T-helper 9 cell (primary cell): ENCODE data around the gene COA1.
"Not testable (repeated sequence)": the region's sequence is repeated elsewhere in the genome, so short reads cannot be mapped to it uniquely, and the experiment has no call there.

ENCODE experiments used
- DNase-seq: peaks from one replicate; pipeline ENCODE4 v3.0.0-alpha.2; 2020

Gene COA1

GRCh38 chr7:43687866-43688265 is 41.5 kb downstream of the COA1 start:
- not testable (repeated sequence) for DNase-seq

GRCh38 chr7:43686991-43687390 is 42.3 kb downstream of the COA1 start:
- DNase-seq: no peak

- DNase-seq: no peak
These were observed 48.6 kb downstream of the COA1 start for GRCh38 chr7:43680736-43681135.

- DNase-seq: no peak
These were observed 49.9 kb downstream of the COA1 start for GRCh38 chr7:43679210-43680068.

- no peak for DNase-seq
These were observed 51.0 kb downstream of the COA1 start for GRCh38 chr7:43678315-43678714.

- no peak for DNase-seq
These were observed 51.5 kb downstream of the COA1 start for GRCh38 chr7:43677864-43678263.

- DNase-seq: no peak
These were observed 54.5 kb downstream of the COA1 start for GRCh38 chr7:43674559-43675436.

- not testable (repeated sequence) for DNase-seq
These were observed 55.9 kb downstream of the COA1 start for GRCh38 chr7:43673243-43673976.

- DNase-seq: no peak
These were observed 57.8 kb downstream of the COA1 start for GRCh38 chr7:43671521-43671920.

- peak; percentile 64 for DNase-seq
These were observed 59.8 kb downstream of the COA1 start for GRCh38 chr7:43669286-43670081.

GRCh38 chr7:43668035-43668434 is 61.3 kb downstream of the COA1 start:
- no peak for DNase-seq

GRCh38 chr7:43666938-43667337 is 62.4 kb downstream of the COA1 start:
- DNase-seq: no peak

GRCh38 chr7:43664681-43665080 is 64.6 kb downstream of the COA1 start:
- DNase-seq: no peak

- DNase-seq: no peak
These were observed 69.2 kb downstream of the COA1 start for GRCh38 chr7:43660141-43660540.

GRCh38 chr7:43659549-43659896 is 69.8 kb downstream of the COA1 start:
- no peak for DNase-seq

- no peak for DNase-seq
These were observed 70.4 kb downstream of the COA1 start for GRCh38 chr7:43658718-43659548.

- DNase-seq: no peak
These were observed 72.3 kb downstream of the COA1 start for GRCh38 chr7:43656997-43657396.

GRCh38 chr7:43655584-43655983 is 73.7 kb downstream of the COA1 start:
- no peak for DNase-seq

GRCh38 chr7:43653891-43654504 is 75.3 kb downstream of the COA1 start:
- DNase-seq: no peak

GRCh38 chr7:43653466-43653865 is 75.9 kb downstream of the COA1 start:
- DNase-seq: no peak

- DNase-seq: no peak
These were observed 77.0 kb downstream of the COA1 start for GRCh38 chr7:43652364-43652763.
